Astrocyte of the cerebellum (primary cell): ENCODE data around the gene TAS1R1.

Experiments
- DNase-seq: peaks from one replicate; pipeline ENCODE4 v3.0.0-alpha.2; 2011; ENCODE audit warnings: low read depth
- H3K4me3 ChIP-seq: 2 replicates; pipeline ENCODE4 v1.5.1; 2011; ENCODE audit warnings: mild to moderate bottlenecking, low read depth, low read length, moderate library complexity
- in situ Hi-C: cut with HindIII; loops from 2 replicates; pipeline ENCODE4 v1.10.0; 2017; ENCODE audit warnings: low sequenced_read_pairs
- TF ChIP-seq, protein P1 (sequence below): IDR thresholded peaks from 2 replicates; pipeline ENCODE4 v1.5.1; 2012; ENCODE audit warnings: low read length, low read depth, moderate library complexity, mild to moderate bottlenecking; ENCODE audit errors: missing control alignments

TAS1R1 gene

DNA sequence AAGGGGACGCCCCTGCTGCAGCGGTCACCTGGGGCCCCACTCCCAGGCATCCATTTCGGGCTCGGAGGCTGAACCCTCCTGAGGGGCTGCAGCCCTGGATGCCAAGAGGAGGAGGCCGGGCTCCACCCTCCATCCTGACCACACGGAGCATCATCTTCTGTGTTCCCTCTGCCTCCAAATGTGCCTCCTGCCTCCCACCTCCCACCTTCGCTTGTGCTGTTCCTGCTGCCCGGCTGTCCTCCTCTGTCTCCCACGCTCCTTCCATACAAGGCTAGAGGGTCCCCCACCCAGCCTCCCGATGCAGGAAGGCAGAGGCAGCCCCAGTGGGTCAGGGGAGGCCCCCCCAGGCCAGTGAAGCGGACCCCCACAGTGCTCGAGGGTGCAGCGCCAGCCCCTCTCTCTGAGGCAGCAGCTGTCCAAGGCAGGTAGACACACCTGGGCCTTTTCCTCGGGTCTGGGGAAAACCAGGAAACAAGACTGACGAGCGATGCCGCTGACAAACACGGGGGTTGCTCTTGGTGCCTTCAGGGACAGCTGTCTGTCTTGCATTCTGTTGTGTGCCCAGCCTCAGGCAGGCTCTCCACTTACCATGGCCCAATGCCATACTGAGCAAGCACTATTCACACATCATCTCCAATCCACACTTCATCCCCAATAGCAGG is 46.8 kb upstream of the TAS1R1 start:
- H3K4me3 ChIP-seq, result no peak overlapping the region
- TF ChIP-seq, protein P1, sequence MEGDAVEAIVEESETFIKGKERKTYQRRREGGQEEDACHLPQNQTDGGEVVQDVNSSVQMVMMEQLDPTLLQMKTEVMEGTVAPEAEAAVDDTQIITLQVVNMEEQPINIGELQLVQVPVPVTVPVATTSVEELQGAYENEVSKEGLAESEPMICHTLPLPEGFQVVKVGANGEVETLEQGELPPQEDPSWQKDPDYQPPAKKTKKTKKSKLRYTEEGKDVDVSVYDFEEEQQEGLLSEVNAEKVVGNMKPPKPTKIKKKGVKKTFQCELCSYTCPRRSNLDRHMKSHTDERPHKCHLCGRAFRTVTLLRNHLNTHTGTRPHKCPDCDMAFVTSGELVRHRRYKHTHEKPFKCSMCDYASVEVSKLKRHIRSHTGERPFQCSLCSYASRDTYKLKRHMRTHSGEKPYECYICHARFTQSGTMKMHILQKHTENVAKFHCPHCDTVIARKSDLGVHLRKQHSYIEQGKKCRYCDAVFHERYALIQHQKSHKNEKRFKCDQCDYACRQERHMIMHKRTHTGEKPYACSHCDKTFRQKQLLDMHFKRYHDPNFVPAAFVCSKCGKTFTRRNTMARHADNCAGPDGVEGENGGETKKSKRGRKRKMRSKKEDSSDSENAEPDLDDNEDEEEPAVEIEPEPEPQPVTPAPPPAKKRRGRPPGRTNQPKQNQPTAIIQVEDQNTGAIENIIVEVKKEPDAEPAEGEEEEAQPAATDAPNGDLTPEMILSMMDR, result no peak
- no peak for DNase-seq
- in situ Hi-C loops, result no loop called here

DNA sequence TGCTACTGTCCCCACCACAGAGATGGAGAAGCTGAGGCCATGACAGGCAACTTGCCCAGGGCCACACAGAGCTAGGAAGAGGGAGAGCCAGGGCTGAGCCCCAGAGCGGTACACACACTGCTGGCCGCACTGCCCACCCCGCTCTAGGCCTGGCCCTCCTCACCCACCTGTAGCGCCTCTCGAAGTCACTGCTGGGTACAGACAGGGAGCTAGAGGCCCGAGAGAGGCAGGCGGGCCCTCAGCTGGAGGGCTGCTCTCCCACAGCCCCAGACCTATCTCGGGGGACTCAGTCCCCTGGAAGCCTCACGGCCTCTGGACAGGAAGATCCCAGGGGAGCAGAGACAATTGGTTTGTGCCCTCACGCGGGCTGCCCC is 46.3 kb upstream of the TAS1R1 start:
- TF ChIP-seq, protein P1, result no peak
- in situ Hi-C loops, result no loop called here
- H3K4me3 ChIP-seq, result no peak overlapping the region
- no peak for DNase-seq

DNA sequence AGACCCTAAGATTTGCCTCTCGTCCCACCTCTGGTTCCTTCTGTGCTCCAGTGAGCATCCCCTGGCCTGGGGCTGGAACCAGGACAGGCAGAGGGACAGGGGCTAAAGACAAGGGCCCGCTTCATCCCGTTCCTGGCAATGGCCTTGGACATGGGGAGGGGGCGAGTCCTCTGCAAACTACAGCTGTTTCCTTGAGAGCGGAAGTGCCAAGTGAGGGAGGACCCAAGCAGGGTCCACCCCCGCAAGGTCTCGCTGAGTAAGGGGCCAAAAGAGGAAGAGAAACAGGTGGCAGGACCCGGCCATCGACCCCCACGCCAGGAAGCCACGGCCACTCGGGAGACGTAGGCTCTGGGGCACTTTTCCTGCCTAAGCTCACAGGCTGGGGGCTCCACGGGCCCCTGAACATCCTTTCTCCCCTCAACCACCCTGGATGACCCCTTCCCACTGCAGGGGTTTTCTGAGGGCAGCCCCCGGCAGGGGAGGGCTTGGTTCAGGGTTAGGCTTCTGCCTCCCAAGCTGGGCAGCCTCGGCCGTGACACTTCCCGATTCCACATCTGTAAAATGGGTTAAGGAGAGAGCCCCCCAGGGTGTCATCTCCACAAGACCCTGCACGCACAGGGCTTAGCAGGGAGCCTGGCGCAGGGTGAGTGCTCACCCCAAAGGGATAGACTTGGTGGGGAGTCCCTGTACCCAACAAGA is 45.7 kb upstream of the TAS1R1 start:
- in situ Hi-C loops, result no loop called here
- TF ChIP-seq, protein P1, result no peak
- DNase-seq, result no peak
- no peak overlapping the region for H3K4me3 ChIP-seq

DNA sequence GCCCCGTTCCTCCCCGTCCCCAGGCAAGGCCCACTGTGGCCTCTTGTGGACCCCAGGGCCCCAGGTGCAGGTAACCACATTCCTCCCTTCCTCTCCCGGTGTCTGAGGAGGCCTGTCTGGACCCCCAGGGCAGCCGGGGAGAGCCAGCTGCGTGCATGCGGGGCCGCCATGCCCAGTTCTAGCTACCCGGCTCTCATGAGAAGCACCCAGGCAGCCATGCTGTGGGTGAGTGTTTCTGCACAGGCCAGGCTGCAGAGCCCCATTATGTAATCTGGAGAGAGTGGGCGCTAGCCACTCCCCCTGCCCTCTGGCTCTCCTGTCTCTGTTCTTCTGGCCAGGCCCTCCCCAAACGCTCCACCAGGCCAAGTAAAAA is 45.2 kb upstream of the TAS1R1 start:
- DNase-seq, result no peak
- TF ChIP-seq, protein P1, result no peak
- H3K4me3 ChIP-seq, result no peak overlapping the region
- in situ Hi-C loops, result no loop called here

DNA sequence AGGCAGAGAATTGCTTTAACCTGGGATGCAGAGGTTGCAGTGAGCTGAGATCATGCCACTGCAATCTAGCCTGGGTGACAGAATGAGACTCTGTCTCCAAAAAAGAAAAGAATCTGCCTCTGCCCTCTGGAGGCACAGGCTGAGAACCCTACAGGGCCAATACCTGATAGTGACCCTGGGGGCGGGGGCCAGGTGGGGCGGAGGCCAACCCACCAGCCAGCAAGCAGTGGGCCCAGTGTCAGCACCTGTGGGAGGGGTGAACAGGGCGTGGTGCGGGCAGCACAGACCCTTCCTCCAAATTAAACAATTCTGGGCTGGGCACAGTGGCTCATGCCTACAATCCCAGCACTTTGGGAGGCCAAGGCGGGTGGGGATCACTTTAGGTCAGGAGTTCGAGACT is 44.6 kb upstream of the TAS1R1 start:
- no peak overlapping the region for H3K4me3 ChIP-seq
- DNase-seq, result no peak
- in situ Hi-C loops, result no loop called here
- TF ChIP-seq, protein P1, result no peak

DNA sequence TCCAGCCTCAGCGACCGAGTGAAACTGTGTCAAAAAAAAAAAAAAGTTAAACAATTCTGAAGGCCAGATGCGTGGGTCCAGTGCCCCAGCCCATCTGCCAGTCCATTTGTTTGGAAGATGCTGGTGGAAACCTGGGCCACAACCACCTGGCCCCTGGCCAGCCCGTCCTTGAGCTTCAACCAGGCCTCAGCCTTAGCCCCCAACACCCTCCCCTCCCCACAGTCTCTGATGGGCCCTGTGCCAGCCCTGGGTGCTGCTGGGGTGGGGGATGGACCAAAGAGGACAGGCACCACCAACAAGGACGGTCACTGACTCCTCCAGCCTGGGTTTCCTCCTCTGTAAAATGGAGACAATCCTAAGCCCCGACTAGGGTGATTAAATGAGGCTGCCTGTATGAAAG is 44.1 kb upstream of the TAS1R1 start:
- no peak overlapping the region for H3K4me3 ChIP-seq
- TF ChIP-seq, protein P1, result no peak
- in situ Hi-C loops, result no loop called here
- DNase-seq, result no peak
